Epithelial cell of esophagus (primary cell): Measurements from ENCODE around the gene CLEC18A.
"Not testable (repeated sequence)": the region's sequence is repeated elsewhere in the genome, so short reads cannot be mapped to it uniquely, and the experiment has no call there.

Experiments used
- DNase-seq: peaks from one replicate; pipeline ENCODE4 v3.0.0; 2010; ENCODE audit warnings: low read depth
- H3K4me3 ChIP-seq: 2 replicates; pipeline ENCODE4 v1.5.1; 2011; ENCODE audit warnings: mild to moderate bottlenecking, low read length, control low read depth
- CTCF ChIP-seq: IDR thresholded peaks from 2 replicates; pipeline ENCODE4 v1.5.1; 2011; ENCODE audit warnings: low read depth, mild to moderate bottlenecking, low read length, control low read depth, inconsistent platforms; ENCODE audit not compliant: insufficient read depth; ENCODE audit errors: missing control alignments

Gene CLEC18A

GRCh38 chr16:69951017-69951671, at the start of gene CLEC18A:
Gene CLEC18A, plus strand, starts transcription at chr16:69951334. Its CDS starts 33 bp downstream, at chr16:69951367.
- not testable (repeated sequence) for DNase-seq, H3K4me3 ChIP-seq

GRCh38 chr16:69903865-69904415, 47.2 kb upstream of the CLEC18A start:
- DNase-seq = no peak
- H3K4me3 ChIP-seq = no peak overlapping the region
- TF ChIP-seq CTCF = no peak

GRCh38 chr16:69904495-69905170, 46.5 kb upstream of the CLEC18A start:
- DNase-seq = no peak
- TF ChIP-seq CTCF = no peak
- no peak overlapping the region for H3K4me3 ChIP-seq

GRCh38 chr16:69905171-69905555, 46.0 kb upstream of the CLEC18A start:
- TF ChIP-seq CTCF = no peak
- DNase-seq = no peak
- H3K4me3 ChIP-seq = no peak overlapping the region

- H3K4me3 ChIP-seq = no peak overlapping the region
- no peak for DNase-seq
- no peak for TF ChIP-seq CTCF
Observed at GRCh38 chr16:69906838-69907401, 44.2 kb upstream of the CLEC18A start.

- H3K4me3 ChIP-seq = no peak overlapping the region
- TF ChIP-seq CTCF = no peak
- DNase-seq = no peak
Observed at GRCh38 chr16:69909043-69909442, 42.1 kb upstream of the CLEC18A start.

GRCh38 chr16:69909760-69910159, 41.4 kb upstream of the CLEC18A start:
- no peak for DNase-seq
- no peak overlapping the region for H3K4me3 ChIP-seq
- TF ChIP-seq CTCF = no peak
